Right lobe of liver (tissue), 4 donors: ENCODE results near the gene VAPB.

ENCODE experiments used
- CTCF ChIP-seq, 4 donors: fragments of 200-600 bp in 3 of 4; fragments of 450-650 bp in 1 of 4; IDR thresholded peaks; one replicate each; pipeline versions ENCODE4 v1.5.1 to v1.8.0; 2016 to 2022; ENCODE audit warnings: antibody characterized with exemption in 4 of 4, mild to moderate bottlenecking in 2 of 4
- POLR2A ChIP-seq: fragments of 450-650 bp; IDR thresholded peaks from one replicate; pipeline ENCODE4 v1.6.1; 2017; ENCODE audit warnings: antibody characterized with exemption, mild to moderate bottlenecking
- donor health status: DM: no; HTN: no; CAD: no.
- donor health status: DM: no; HTN: no; CAD: no.
- donor health status: DM: no; HTN: yes; CAD: no.

- TF ChIP-seq CTCF (IDR thresholded peaks at IDR 0.05) (no peak), POLR2A (no peak)
These were observed 68.2 kb downstream of the VAPB start for GRCh38 chr20:58457083-58457695.
